GM12864 (cell line): Measurements from ENCODE around the gene TRANK1.
"Not testable (repeated sequence)": the region's sequence is repeated elsewhere in the genome, so short reads cannot be mapped to it uniquely, and the experiment has no call there.

Experiments used
- DNase-seq: peaks from one replicate; pipeline ENCODE4 v3.0.0-alpha.2; 2011; ENCODE audit warnings: low read depth
- H3K4me3 ChIP-seq: 2 replicates; pipeline ENCODE4 v1.5.1; 2011; ENCODE audit warnings: mild to moderate bottlenecking, low read depth, low read length, control low read depth
- TF ChIP-seq, protein P1 (sequence below): IDR thresholded peaks from 2 replicates; pipeline ENCODE4 v1.5.1; 2011; ENCODE audit warnings: low read depth, mild to moderate bottlenecking, moderate library complexity, low read length, control low read depth, inconsistent platforms; ENCODE audit errors: missing control alignments

TRANK1 gene

GRCh38 chr3:36895496-36896409, 49.1 kb downstream of the TRANK1 start:
- TF ChIP-seq, protein P1, sequence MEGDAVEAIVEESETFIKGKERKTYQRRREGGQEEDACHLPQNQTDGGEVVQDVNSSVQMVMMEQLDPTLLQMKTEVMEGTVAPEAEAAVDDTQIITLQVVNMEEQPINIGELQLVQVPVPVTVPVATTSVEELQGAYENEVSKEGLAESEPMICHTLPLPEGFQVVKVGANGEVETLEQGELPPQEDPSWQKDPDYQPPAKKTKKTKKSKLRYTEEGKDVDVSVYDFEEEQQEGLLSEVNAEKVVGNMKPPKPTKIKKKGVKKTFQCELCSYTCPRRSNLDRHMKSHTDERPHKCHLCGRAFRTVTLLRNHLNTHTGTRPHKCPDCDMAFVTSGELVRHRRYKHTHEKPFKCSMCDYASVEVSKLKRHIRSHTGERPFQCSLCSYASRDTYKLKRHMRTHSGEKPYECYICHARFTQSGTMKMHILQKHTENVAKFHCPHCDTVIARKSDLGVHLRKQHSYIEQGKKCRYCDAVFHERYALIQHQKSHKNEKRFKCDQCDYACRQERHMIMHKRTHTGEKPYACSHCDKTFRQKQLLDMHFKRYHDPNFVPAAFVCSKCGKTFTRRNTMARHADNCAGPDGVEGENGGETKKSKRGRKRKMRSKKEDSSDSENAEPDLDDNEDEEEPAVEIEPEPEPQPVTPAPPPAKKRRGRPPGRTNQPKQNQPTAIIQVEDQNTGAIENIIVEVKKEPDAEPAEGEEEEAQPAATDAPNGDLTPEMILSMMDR: no peak
- no peak overlapping the region for H3K4me3 ChIP-seq
- DNase-seq: no peak

GRCh38 chr3:36894914-36895313, 49.9 kb downstream of the TRANK1 start:
- no peak overlapping the region for H3K4me3 ChIP-seq
- no peak for DNase-seq

DNA sequence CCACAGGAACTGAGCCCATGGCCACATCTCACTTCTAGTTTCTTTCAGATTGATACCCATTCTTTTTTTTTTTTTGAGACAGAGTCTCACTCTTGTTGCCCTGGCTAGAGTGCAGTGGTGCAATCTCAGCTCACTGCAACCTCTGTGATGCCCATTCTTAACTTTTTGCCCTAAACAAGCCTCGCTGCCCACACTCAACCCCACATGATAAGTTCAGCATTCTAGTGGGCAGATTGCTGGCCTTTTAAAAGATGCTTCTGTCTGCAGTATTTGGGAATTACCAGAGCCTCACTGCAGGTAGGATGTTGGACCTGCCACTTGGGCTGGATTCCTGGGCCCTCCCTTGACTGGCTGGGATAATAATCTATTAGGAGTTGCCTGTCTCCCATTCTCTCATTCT, 51.0 kb downstream of the TRANK1 start:
- no peak for DNase-seq

More at GRCh38 chr3:36894914-36895313, 49.9 kb downstream of the TRANK1 start:
- TF ChIP-seq, protein P1: no peak

GRCh38 chr3:36893137-36893557, 51.7 kb downstream of the TRANK1 start:
- no peak for DNase-seq
- H3K4me3 ChIP-seq: no peak overlapping the region
- TF ChIP-seq, protein P1: no peak

More for the DNA sequence above, 51.0 kb downstream of the TRANK1 start:
- TF ChIP-seq, protein P1: no peak
- H3K4me3 ChIP-seq: no peak overlapping the region

GRCh38 chr3:36892457-36893136, 52.3 kb downstream of the TRANK1 start:
- DNase-seq: no peak
- TF ChIP-seq, protein P1: no peak
- no peak overlapping the region for H3K4me3 ChIP-seq

- H3K4me3 ChIP-seq: no peak overlapping the region
- TF ChIP-seq, protein P1: no peak
- DNase-seq: no peak
Measured at GRCh38 chr3:36891701-36892160, 53.1 kb downstream of the TRANK1 start.

DNA sequence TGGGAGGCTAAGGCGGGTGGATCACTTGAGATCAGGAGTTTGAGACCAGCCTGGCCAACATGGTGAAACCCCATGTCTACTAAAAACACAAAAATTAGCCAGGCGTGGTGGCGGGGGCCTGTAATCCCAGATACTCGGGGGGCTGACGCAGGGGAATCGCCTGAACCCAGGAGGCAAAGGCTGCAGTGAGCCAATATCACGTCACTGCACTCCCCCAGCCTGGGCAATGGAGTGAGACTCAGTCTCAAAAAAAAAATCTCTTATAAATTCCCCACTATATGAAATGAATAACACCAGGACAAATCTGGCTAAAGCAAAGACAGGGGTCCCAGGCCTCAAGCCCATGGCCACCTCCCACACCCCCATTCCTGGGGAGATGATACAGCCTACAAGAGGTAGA, 53.8 kb downstream of the TRANK1 start:
- not testable (repeated sequence) for DNase-seq, H3K4me3 ChIP-seq
